HG02884 (cell line): ENCODE data around the gene RIPK4.
"Not testable (repeated sequence)": the region's sequence is repeated elsewhere in the genome, so short reads cannot be mapped to it uniquely, and the experiment has no call there.

Experiments
- ATAC-seq: cut with Tn5 transposase; IDR thresholded peaks from one replicate; pipeline ENCODE4 v1.9.1; 2021; ENCODE audit warnings: mild to moderate bottlenecking, moderate library complexity; ENCODE audit not compliant: unreplicated experiment

RIPK4 gene

DNA sequence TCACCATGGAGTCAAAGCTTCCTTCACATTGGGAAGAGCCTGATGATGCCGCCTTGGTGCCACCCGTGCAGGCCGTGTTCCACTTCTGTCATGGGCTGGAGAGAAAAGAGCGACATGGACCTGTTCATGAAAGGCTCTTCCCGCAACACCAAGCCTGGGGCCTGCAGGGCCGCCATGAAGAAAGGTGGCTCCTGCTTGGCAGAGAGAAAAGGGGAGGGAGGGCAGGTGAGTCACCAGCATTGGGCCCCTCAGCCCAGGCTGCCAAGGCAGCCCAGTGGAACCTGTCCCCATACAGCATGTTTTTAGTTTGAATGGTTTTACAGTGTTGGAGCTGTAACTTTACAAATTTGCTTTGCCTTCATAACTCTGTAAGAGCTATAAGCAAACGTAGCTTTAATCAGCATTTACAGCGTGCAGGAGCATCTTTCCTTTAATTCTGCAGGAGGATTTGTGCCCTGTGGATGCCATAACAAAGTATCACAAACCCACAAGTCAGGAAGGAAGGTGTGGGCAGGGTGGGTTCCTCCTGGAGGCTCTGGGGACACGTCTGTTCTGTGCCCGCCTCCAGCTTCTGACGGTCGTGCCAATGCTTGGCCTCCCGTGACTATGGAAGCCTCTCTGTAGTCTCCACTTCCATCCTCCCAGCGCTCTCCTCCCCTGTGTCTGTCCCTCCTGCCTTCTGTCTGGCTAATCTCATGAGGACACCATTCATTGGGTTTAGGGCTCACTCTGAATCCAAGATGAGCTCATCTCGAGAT, 49.1 kb downstream of the RIPK4 start:
- ATAC-seq, result no peak

GRCh38 chr21:41716751-41717150, 50.1 kb downstream of the RIPK4 start:
- no peak for ATAC-seq

DNA sequence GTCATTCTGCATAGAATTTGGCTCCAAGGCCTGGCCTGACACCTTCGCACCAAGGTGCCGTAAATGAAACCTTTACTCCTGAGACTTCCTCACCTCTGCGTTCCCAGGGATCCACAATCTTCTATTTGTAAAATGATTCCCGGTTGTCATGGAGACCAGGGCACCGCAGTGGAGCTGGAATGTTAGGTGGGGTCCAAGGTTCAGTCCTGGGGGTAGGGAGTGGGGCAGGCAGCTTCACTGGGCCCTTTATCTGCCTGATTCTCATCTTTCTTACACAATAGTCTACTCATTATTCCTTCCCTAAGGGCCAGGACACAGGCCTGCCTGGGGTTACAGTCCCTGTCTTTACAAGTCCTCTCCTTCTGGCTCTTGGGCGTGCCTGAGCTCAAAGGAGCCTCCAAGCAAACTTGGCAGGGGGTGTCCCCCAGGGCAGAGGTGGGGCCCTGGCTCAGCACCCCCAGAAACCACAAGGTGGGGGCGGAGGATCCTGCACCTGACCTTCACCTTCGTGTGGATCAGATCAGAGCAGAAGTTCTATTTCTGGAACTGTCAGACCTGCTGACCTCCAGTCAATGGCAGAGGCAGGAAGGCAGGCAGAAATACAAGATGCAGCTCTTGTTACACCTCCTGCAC, 51.1 kb downstream of the RIPK4 start:
- no peak for ATAC-seq

DNA sequence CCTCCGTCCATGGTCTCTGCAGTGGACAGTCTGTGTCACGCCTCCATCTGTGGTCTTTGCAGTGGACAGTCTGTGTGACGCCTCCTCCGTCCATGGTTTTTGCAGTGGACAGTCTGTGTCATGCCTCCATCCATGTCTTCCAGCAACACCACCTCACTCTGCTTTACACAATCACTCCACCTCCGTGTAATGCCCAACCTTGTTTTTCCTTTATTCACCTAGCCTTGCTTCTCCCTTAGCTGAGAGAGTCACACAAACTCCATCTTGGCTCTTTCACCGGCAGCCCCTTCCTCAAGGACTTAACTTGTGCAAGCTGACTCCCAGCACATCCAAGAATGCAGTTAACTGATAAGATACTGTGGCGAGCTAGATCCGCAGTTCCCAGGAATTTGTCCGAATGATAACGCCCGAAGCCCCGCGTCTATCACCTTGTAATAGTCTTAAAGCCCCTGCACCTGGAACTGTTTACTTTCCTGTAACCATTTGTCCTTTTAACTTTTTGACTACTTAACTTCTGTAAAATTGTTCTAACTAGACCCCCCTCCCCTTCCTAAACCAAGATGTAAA, 52.5 kb downstream of the RIPK4 start:
- not testable (repeated sequence) for ATAC-seq

DNA sequence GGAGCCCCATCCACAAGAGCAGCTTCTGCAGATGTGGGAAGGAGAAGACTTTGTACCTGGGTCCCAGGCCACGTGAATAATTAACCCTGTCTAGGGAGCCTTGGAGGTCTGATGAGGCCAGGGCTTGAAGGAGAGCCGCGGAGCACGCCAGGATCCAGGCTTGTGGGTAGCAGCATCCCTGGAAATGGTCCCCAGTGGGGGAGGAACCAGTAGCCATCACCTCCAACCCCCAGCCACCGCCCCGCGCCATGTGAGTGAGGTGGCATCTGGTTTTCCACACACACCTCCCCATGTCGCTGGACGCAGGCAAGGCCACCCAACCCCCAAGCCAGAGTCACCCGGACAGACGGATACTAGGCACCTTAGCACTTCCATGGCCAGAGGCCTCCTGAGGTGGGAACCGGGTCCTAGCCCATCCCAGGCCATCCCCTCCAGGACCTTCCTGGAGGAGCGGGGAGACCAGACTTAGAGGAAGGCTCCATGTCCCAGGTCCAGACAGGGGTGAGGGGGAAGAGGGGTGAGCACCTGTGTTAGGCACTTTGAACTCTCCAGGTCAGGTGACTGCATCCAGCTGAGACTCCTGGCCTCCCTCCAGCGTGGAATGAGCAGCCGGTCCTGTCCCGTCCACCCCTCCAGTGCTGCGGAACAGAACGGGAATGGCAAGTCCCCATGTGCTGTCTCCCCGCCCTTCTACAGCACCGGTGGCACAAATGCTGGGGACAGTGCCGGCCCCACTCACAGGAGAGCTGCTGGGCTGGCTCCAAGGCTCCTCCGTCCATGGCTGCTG, 53.2 kb downstream of the RIPK4 start:
- ATAC-seq, result no peak

DNA sequence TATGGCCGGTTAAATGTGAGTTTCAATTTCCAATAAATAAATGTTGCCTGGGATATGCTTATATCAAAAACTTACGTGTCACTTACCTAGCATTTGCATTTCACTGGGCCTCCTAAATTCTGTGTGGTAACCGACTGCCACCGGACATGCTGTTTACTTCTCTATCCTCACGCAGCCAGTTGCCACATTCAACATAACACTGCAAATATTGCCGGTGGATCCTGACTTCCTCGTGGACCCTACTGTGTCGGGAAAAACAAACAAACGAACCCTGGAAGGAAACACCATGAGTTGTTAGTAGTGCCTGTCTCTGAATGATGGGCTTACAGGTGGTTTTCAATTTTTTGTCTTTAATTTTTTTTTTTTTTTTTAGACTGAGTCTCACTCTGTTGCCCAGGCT, 54.1 kb downstream of the RIPK4 start:
- ATAC-seq, result no peak

DNA sequence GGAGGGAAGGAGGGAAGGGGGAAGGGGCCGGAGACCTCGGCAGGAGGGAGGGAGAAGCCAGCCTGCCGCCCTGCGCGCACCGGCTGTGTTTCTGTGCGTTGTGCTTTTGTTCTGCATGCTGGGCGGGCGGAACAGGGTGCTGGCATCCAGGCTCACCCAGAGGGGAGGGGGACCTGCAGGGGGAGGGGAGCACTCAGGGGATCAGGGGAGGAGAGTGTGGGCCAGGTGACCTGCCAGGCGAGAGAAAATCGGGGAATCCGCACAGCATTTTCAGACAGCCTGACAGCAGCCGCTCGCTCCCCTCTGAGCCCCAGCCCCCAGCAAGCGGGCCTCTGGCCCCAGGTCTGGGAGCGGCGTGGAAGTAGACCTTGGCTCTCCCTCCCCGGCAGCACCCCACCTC, 54.7 kb downstream of the RIPK4 start:
- no peak for ATAC-seq

DNA sequence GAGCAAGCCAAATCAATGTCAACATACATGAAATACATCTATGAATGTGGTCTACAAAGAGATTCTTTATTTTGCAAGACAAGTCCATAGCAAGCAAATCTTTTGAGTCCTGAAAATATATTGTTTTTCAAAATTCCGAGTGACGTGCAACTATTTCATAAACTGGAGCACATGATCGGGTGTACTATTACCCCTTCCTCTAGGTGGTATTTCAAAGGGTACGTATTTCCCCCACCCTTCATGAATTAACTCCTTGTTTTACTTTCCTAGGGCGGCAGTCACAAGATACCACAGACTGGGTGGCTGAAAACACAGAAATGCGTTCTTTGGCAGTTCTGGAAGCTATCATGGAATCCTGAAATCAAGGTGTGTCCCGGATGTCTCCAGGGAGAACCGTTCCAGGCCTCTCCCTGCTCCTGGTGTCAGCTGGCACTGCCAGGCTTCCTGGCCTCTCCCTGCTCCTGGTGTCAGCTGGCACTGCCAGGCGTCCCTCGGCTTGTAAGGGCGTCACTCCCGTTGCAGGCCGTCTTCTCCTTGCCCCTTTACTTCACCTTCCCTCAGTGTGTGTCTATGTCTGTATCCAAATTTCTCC, 55.3 kb downstream of the RIPK4 start:
- ATAC-seq, result no peak

DNA sequence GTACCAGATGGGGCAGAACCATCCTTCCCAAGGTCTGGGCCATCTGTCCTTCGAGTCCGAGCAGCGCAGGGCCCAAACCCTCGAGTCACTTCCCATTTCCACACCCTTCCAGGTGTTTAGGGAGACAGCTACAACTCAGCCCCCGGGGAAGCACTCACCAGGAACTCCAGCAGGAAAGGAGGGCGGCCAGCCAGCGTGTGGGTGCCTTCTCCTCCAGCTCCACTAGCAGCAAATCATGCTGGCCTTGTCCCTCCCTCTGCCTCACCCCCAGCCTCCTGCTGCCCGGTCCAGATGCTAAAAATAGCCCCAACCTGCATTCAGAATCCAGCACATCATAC, 56.1 kb downstream of the RIPK4 start:
- no peak for ATAC-seq

GRCh38 chr21:41709965-41710822, 56.7 kb downstream of the RIPK4 start:
- ATAC-seq, result no peak

GRCh38 chr21:41709166-41709565, 57.7 kb downstream of the RIPK4 start:
- ATAC-seq, result no peak

DNA sequence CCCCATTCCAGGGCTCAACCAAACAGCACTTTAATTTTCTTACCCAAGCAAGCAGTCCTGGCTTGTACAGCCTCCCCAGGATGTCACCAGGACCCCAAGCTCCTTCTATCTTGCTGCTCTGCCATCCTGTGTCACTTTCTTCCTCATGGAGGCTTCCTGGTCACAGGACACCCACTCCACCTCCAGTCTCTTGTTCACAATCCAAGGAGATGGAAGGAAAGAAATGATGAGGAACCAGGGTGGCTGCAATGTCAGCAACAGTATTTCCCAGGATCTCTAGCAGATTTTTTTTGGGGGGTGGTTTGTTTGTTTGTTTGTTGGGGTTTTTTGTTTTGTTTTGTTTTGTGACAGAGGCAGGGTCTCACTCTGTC, 58.9 kb downstream of the RIPK4 start:
- no peak for ATAC-seq

- no peak for ATAC-seq
Observed at GRCh38 chr21:41707231-41707959, 59.5 kb downstream of the RIPK4 start.

DNA sequence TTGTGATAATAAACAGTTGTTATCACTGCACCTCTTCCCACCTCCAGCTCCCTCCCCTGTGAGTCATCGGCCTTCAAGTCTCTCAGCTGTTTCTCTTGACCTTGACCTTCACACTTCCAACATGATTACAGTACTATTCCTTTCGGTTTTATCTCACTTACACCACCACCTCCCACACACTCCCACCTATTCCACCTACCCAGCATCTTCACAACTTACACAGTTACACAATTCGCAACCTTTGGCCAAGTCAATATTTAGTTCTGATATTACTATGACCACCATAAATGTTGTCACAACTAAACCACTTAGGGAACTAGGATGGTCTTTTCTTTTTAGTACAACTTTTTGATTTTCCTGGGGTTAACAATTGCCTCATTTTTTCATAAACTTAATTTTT, 60.2 kb downstream of the RIPK4 start:
- no peak for ATAC-seq

DNA sequence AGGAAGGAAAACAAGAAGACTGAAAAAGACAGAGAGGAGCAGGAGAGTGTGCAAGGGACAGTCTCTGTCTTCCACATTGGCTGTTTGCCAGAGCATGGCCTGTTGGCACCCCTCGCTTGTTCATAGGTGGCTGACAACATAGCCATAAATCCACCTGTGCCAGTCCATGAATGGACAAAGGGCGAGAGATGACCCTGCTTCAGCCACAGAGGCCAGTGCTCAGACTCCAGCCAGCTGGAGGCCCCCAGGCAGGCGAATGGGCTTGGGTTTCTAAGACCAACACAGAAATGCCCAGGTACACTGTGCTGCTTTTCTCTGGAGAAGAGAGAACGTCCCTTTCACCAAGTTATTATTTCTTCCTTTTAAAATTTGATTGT, 60.6 kb downstream of the RIPK4 start:
- ATAC-seq, result no peak

DNA sequence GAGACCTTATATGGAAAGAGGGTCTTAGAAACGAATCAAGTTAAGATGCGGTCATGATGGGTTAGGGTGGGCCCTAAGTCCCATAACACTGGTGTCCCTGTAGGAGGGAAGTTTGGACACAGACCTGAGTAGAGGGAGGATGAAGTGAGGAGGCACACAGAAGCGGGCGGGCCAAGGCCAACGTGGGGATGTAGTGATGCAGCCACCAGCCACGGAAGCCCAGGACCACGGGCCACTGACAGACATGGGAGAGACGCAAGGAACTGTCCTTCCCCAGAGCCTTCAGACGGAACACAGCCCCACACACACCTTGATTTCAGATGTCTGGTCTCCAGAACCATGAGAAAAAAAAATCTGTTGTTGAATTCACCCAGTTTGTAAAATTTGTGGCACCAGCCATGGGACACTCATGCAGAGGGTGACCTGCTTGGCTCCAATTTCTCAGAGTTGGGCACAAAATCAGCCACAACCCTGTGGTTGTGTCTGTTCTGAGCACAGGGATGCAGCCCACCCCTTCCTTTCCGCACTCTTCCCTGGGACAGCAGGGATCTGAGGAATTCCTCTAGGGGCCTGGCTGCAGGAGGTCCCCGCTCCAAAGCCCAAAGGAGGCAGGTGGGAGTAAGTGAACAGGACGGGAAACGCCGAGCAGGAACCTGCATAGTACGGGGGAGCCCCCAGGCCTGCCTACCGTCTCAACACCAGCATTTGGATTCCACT, 61.1 kb downstream of the RIPK4 start:
- ATAC-seq, result no peak

- ATAC-seq, result no peak
Observed at GRCh38 chr21:41703857-41704501, 62.9 kb downstream of the RIPK4 start.

DNA sequence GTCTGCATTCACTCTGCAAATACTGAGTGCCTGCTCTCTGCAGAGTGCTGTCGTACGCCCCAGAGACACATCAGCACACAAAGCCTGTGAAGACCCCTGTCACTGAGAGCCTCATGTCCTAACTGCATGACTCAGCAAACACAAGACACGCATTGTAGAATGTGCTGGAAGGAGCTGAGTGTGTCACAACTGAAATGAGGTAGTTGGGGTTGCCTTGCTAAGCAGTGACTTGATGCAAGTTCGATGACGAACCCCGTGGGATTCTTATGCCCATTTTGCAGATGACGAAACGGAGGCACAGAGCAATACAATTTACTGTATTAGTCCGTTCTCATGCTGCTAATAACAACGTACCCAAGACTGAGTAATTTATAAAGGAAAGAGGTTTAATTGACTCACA, 65.1 kb downstream of the RIPK4 start:
- no peak for ATAC-seq

GRCh38 chr21:41699311-41699710, 67.5 kb downstream of the RIPK4 start:
- no peak for ATAC-seq
